Sigmoid colon (tissue), 4 donors: Measurements from ENCODE around the gene CCNG2.

Experiments
- CTCF ChIP-seq, 4 experiments: fragments of 450-650 bp in 3 of 4; fragments of 200-600 bp in 1 of 4; IDR thresholded peaks; one replicate each; pipeline ENCODE4 v1.5.1; 2016 to 2019; ENCODE audit warnings: antibody characterized with exemption in 4 of 4, mild to moderate bottlenecking in 3 of 4, moderate library complexity in 2 of 4
- POLR2AphosphoS5 ChIP-seq, 4 donors: sonication (generic); formaldehyde crosslinking; IDR thresholded peaks; one replicate each; pipeline ENCODE4 v1.6.1; 2017; ENCODE audit warnings: antibody characterized with exemption in 4 of 4

GRCh38 chr4:77167866-77168265 lies 10.9 kb downstream of the CCNG2 start:
- TF ChIP-seq CTCF (IDR thresholded peaks at IDR 0.05): no peak
- no peak for TF ChIP-seq POLR2AphosphoS5 (IDR thresholded peaks at IDR 0.05)
